ENCODE data around the gene SLC30A10.

The SLC30A10 gene

DNA sequence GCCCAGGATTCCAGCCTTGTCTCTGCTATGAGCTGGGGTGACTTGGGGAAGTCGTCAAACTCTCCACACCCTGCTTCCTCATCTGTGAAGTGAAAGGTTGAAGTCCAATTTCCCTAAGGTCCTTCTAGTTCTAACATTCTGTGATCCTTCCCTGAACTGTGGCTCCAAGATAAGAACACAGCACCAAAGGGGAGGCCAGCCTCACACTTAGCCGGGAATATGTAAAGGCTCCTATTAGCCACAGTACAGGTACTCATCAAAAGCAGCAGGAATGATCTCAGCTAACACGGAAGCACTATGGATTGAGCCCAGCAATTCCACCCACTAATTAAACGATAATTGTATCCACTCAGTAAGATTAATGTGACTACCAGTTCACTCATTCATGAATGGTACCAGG lies 4.0 kb downstream of the SLC30A10 start:
- no peaks in the 10 kb centered on the region for H4K20me1 ChIP-seq (ENCODE audit: insufficient read depth, low read length)
- H3K27me3 ChIP-seq (ENCODE audit: low read depth, low read length) = peaks cover 50% of the 10 kb centered on the region
- H3K36me3 ChIP-seq (replicated peaks; ENCODE audit: low read depth, low read length) = no peaks in the 10 kb centered on the region
- no peak overlapping the region for H2AFZ ChIP-seq (ENCODE audit: low read depth, low read length)
- no peak for TF ChIP-seq EZH2phosphoT487 (IDR thresholded peaks at IDR 0.05; ENCODE audit: low read depth)
- TF ChIP-seq, protein P1, sequence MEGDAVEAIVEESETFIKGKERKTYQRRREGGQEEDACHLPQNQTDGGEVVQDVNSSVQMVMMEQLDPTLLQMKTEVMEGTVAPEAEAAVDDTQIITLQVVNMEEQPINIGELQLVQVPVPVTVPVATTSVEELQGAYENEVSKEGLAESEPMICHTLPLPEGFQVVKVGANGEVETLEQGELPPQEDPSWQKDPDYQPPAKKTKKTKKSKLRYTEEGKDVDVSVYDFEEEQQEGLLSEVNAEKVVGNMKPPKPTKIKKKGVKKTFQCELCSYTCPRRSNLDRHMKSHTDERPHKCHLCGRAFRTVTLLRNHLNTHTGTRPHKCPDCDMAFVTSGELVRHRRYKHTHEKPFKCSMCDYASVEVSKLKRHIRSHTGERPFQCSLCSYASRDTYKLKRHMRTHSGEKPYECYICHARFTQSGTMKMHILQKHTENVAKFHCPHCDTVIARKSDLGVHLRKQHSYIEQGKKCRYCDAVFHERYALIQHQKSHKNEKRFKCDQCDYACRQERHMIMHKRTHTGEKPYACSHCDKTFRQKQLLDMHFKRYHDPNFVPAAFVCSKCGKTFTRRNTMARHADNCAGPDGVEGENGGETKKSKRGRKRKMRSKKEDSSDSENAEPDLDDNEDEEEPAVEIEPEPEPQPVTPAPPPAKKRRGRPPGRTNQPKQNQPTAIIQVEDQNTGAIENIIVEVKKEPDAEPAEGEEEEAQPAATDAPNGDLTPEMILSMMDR (IDR thresholded peaks at IDR 0.05; ENCODE audit: low read depth, low read length) = no peak
- H3K9me3 ChIP-seq (ENCODE audit: insufficient read depth, low read length) = no peaks in the 10 kb centered on the region
- H3K4me3 ChIP-seq (ENCODE audit: low read length) = no peak overlapping the region
- H3K4me2 ChIP-seq (ENCODE audit: low read length) = no peak overlapping the region
- H3K27ac ChIP-seq (ENCODE audit: low read length) = no peak overlapping the region
- no peaks in the 10 kb centered on the region for H3K4me1 ChIP-seq (ENCODE audit: low read length)
- no peak overlapping the region for H3K9ac ChIP-seq (ENCODE audit: low read length)
- H3K79me2 ChIP-seq (ENCODE audit: low read length) = no peaks in the 10 kb centered on the region

- Histone ChIP-seq H2AFZ (ENCODE audit: low read depth, low read length) (no peak overlapping the region), H3K4me3 (ENCODE audit: low read length) (no peak overlapping the region), H3K36me3 (replicated peaks; ENCODE audit: low read depth, low read length) (no peaks in the 10 kb centered on the region), H3K4me2 (ENCODE audit: low read length) (no peak overlapping the region), H3K27me3 (ENCODE audit: low read depth, low read length) (peaks cover 17% of the 10 kb centered on the region), H3K9me3 (ENCODE audit: insufficient read depth, low read length) (no peaks in the 10 kb centered on the region), H4K20me1 (ENCODE audit: insufficient read depth, low read length) (no peaks in the 10 kb centered on the region), H3K79me2 (ENCODE audit: low read length) (no peaks in the 10 kb centered on the region), H3K9ac (ENCODE audit: low read length) (no peak overlapping the region), H3K27ac (ENCODE audit: low read length) (no peak overlapping the region), H3K4me1 (ENCODE audit: low read length) (no peaks in the 10 kb centered on the region)
- TF ChIP-seq, protein P1 (IDR thresholded peaks at IDR 0.05; ENCODE audit: low read depth, low read length) = no peak
Observed at GRCh38 chr1:219917851-219918466, 10.4 kb downstream of the SLC30A10 start.

DNA sequence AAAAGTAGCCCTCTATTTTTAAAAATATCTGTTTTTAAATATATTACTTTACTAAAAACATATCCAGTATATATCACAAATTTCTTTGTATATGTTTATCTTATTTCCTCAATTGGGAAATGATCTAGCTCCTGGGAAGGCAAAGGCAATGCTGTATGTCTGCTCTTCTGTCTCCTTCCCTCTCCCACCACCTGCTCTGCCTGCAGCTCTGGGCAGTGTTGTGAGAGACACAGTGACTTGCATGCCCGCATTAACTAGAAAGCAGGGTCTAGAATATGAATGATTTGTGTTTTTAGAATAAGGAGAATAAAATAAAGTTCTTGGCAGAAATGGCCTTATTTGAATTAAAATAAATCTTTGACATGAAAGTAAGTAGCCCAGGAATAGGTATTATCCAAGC lies 11.1 kb downstream of the SLC30A10 start:
- Histone ChIP-seq H3K79me2 (ENCODE audit: low read length) (no peaks in the 10 kb centered on the region), H3K9me3 (ENCODE audit: insufficient read depth, low read length) (no peaks in the 10 kb centered on the region), H3K27ac (ENCODE audit: low read length) (no peak overlapping the region), H3K4me2 (ENCODE audit: low read length) (no peak overlapping the region), H3K9ac (ENCODE audit: low read length) (no peak overlapping the region), H3K27me3 (ENCODE audit: low read depth, low read length) (peaks cover 12% of the 10 kb centered on the region), H4K20me1 (ENCODE audit: insufficient read depth, low read length) (no peaks in the 10 kb centered on the region), H3K36me3 (replicated peaks; ENCODE audit: low read depth, low read length) (no peaks in the 10 kb centered on the region), H3K4me1 (ENCODE audit: low read length) (no peaks in the 10 kb centered on the region), H2AFZ (ENCODE audit: low read depth, low read length) (no peak overlapping the region), H3K4me3 (ENCODE audit: low read length) (no peak overlapping the region)
- TF ChIP-seq, protein P1 (IDR thresholded peaks at IDR 0.05; ENCODE audit: low read depth, low read length) = no peak
- TF ChIP-seq EZH2phosphoT487 (IDR thresholded peaks at IDR 0.05; ENCODE audit: low read depth) = no peak

DNA sequence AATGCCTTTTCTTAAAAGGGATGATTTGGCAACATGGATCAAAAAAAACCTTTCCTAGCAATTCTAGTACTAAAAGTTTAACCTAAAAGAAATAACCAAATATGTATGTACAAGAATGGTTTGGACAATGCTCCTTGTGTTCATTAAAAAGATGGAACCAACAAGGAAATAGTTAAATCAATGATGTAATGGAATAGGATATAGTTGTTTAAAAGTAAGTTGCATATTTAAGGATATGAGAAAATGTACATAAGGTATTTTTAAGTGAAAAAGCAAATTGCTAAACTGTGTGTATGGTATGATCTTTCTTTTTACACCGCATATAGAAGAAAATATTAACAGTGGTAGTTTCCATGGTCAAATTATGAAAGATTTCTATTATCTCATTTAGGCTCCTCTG lies 12.1 kb downstream of the SLC30A10 start:
- Histone ChIP-seq H3K27ac (ENCODE audit: low read length) (no peak overlapping the region), H3K36me3 (replicated peaks; ENCODE audit: low read depth, low read length) (no peaks in the 10 kb centered on the region), H3K4me3 (ENCODE audit: low read length) (no peak overlapping the region), H2AFZ (ENCODE audit: low read depth, low read length) (no peak overlapping the region), H3K27me3 (ENCODE audit: low read depth, low read length) (0 out of 2 replicates have a peak, but pooled peaks cover 11% of the 10 kb centered on the region), H3K4me1 (ENCODE audit: low read length) (no peaks in the 10 kb centered on the region), H3K9ac (ENCODE audit: low read length) (no peak overlapping the region), H3K4me2 (ENCODE audit: low read length) (no peak overlapping the region), H4K20me1 (ENCODE audit: insufficient read depth, low read length) (no peaks in the 10 kb centered on the region), H3K9me3 (ENCODE audit: insufficient read depth, low read length) (no peaks in the 10 kb centered on the region), H3K79me2 (ENCODE audit: low read length) (no peaks in the 10 kb centered on the region)
- TF ChIP-seq, protein P1 (IDR thresholded peaks at IDR 0.05; ENCODE audit: low read depth, low read length) = no peak
- TF ChIP-seq EZH2phosphoT487 (IDR thresholded peaks at IDR 0.05; ENCODE audit: low read depth) = no peak

Data from OCI-LY3 (cell line).